Panc1 (cell line): ENCODE data around the gene NKPD1.

ENCODE experiments used
- CTCF ChIP-seq: fragments of 450-650 bp; IDR thresholded peaks from 2 replicates; pipeline ENCODE4 v1.5.1; 2017; ENCODE audit warnings: mild to moderate bottlenecking
- POLR2AphosphoS5 ChIP-seq: IDR thresholded peaks from 2 replicates; pipeline ENCODE4 v1.6.1; 2012; ENCODE audit warnings: mild to moderate bottlenecking, low read depth, low read length, moderate library complexity
- REST ChIP-seq, 2 experiments: IDR thresholded peaks; 2 replicates each; pipeline ENCODE4 v1.6.1; 2011 to 2012; ENCODE audit warnings: low read depth in 2 of 2, control low read depth in 1 of 2, low read length in 1 of 2, mild to moderate bottlenecking in 1 of 2, moderate library complexity in 1 of 2; ENCODE audit not compliant: insufficient read depth in 1 of 2
- SIN3A ChIP-seq: IDR thresholded peaks from 2 replicates; pipeline ENCODE4 v1.6.1; 2012; ENCODE audit warnings: low read depth, mild to moderate bottlenecking, low read length, moderate library complexity, borderline replicate concordance; ENCODE audit not compliant: insufficient read depth

GRCh38 chr19:45163751-45164460, 3.1 kb upstream of the NKPD1 start:
- TF ChIP-seq CTCF = no peak
- no peak for TF ChIP-seq REST (IDR thresholded peaks at IDR 0.05; ENCODE audit: insufficient read depth in 1 of 2, low read depth in 2 of 2, low read length in 1 of 2)
- no peak for TF ChIP-seq SIN3A
- TF ChIP-seq POLR2AphosphoS5 = no peak
